GM12873 (cell line): ENCODE data around the gene PCDHB1.

Experiments used
- TF ChIP-seq, protein P1 (sequence below): IDR thresholded peaks from 2 replicates; pipeline ENCODE4 v1.5.1; 2012; ENCODE audit warnings: low read depth, mild to moderate bottlenecking, moderate library complexity, low read length, control low read depth; ENCODE audit not compliant: insufficient read depth; ENCODE audit errors: missing control alignments

PCDHB1 gene, protein sequence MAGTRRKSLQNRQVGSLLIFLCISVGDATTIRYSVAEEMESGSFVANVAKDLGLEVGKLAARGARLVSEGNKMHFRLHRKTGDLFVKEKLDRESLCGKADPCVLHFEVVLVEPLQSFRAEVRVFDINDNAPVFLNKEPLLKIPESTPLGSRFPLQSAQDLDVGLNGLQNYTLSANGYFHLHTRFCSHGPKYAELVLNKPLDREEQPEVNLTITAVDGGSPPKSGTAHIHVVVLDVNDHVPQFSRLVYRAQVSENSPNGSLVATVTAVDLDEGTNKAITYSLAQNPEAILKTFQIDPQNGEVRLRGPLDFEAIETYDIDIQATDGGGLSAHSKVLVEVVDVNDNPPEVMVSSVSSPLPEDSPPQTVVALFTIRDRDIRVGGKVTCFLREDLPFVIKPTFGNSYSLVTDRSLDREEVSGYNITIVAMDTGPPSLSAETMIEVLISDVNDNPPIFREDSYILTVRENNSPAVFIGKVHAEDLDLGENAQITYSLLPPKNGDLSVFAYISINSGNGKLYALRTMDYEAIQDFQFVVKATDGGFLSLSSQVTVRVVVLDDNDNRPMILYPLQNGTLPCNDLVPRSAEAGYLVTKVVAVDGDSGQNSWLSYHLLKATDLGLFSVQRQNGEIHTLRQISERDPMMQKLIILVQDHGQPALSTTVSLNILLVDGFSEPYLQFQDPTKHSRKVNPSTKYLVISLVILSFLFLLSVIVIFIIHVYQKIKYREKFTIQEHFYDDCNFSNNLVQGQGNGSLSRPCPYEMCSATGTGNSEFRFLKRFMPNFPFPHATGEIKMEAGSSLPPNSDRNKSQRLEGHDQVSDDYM

GRCh38 chr5:141050622-141051520 is at the start of gene PCDHB1:
TSS of gene PCDHB1 (plus strand) at chr5:141051374. CDS start at chr5:141051471, 97 bp downstream.
- TF ChIP-seq, protein P1, sequence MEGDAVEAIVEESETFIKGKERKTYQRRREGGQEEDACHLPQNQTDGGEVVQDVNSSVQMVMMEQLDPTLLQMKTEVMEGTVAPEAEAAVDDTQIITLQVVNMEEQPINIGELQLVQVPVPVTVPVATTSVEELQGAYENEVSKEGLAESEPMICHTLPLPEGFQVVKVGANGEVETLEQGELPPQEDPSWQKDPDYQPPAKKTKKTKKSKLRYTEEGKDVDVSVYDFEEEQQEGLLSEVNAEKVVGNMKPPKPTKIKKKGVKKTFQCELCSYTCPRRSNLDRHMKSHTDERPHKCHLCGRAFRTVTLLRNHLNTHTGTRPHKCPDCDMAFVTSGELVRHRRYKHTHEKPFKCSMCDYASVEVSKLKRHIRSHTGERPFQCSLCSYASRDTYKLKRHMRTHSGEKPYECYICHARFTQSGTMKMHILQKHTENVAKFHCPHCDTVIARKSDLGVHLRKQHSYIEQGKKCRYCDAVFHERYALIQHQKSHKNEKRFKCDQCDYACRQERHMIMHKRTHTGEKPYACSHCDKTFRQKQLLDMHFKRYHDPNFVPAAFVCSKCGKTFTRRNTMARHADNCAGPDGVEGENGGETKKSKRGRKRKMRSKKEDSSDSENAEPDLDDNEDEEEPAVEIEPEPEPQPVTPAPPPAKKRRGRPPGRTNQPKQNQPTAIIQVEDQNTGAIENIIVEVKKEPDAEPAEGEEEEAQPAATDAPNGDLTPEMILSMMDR, result no peak

- TF ChIP-seq, protein P1, result no peak
Observed at GRCh38 chr5:141001446-141001843, 49.7 kb upstream of the PCDHB1 start.

DNA sequence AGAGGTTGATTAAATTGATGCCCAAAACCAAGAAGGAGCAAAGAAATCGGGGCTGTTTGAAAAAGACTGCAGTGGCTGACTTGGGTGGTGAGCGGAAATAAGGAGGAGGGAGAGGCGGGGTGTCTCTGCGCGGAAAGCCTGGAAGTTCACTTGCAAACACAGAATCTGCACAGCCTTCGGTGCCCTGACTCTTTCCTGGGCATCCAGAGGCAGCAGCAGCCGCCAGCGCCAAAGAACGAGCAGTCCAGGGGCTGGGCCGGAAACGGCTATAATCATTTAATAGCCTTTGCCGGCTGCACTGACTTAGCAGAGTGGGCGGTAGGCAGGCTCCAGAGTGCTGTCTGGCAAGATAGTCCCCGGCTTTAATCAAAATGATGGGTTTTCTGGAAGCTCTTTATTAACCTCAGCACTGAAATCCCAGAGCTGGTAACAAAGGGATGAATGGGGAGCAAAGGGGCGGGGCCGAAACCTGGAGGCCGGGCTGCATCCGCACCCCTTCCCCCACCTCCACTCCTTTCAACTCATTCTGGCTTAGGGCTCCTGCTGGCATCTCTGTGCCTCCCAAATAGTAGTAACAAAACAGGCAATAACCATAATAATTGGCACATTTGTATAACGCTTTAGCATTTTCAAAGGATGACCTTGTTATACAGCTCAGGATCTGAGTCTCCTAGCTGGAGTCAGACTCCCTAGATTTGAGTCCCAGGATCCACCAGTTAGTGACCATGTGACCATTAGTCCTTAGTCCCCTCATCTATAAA is 49.1 kb upstream of the PCDHB1 start:
- TF ChIP-seq, protein P1, result no peak

DNA sequence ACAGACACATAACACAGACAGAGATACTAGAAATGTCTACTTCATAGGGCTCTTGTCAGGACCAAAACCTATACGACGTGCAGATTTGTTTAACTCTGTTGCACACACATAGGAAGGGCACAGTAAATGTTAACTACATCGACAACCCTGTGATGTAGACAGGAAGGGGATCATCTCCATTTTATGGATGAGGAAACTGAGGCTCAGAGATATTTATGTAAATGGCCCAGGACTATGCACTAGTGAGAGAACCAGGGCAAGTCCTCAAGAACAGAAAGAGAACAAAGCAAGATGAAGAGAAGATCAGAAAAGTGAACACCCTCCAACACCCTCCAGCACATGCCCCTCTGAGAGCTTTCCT is 48.6 kb upstream of the PCDHB1 start:
- TF ChIP-seq, protein P1, result no peak

- TF ChIP-seq, protein P1, result no peak
Observed at GRCh38 chr5:141003031-141003430, 48.1 kb upstream of the PCDHB1 start.

GRCh38 chr5:141003791-141004611 is 47.2 kb upstream of the PCDHB1 start:
- TF ChIP-seq, protein P1, result no peak
